Right lobe of liver (tissue), 6 donors: Measurements from ENCODE around the gene FAM181A. TPM values are rescaled to one million over a fixed set of nuclear protein-coding genes. Genes with fewer than 3 reads are reported as not detected.

Experiments
- ATAC-seq, 4 donors: fragments of 200-7000 bp; cut with Tn5 transposase; one replicate each; pipeline ENCODE4 v1.9.1; 2020; ENCODE audit warnings: mild to moderate bottlenecking in 4 of 4, moderate library complexity in 4 of 4
- DNase-seq, 3 donors: peaks; one replicate each; pipeline ENCODE4 v3.0.0-alpha.2; 2020
- H3K27ac ChIP-seq, 3 donors: fragments of 200-600 bp; one replicate each; pipeline ENCODE4 v1.8.0; 2022
- H3K27me3 ChIP-seq, 2 donors: fragments of 200-600 bp; one replicate each; pipeline ENCODE4 v1.8.0; 2022
- H3K36me3 ChIP-seq, 4 donors: fragments of 200-600 bp; sonication (generic) in 1 of 4; one replicate each; pipeline versions ENCODE4 v1.5.1 to v1.8.0; 2017 to 2022; ENCODE audit warnings: control low read depth in 1 of 4
- H3K4me1 ChIP-seq, 4 donors: fragments of 200-600 bp; sonication (generic) in 1 of 4; one replicate each; pipeline versions ENCODE4 v1.5.1 to v1.8.0; 2017 to 2022; ENCODE audit warnings: control low read depth in 1 of 4
- H3K4me3 ChIP-seq, 3 donors: fragments of 200-600 bp; one replicate each; pipeline ENCODE4 v1.8.0; 2022
- H3K9me3 ChIP-seq, 4 donors: fragments of 200-600 bp; sonication (generic) in 1 of 4; one replicate each; pipeline versions ENCODE4 v1.5.1 to v1.8.0; 2017 to 2022; ENCODE audit warnings: control low read depth in 1 of 4
- POLR2A ChIP-seq: fragments of 450-650 bp; IDR thresholded peaks from one replicate; pipeline ENCODE4 v1.6.1; 2017; ENCODE audit warnings: antibody characterized with exemption, mild to moderate bottlenecking
- WGBS: methylation state at CpG from one replicate; pipeline ENCODE4 v1.1.6; 2018; ENCODE audit warnings: low coverage, low lambda C conversion rate; ENCODE audit not compliant: insufficient coverage; ENCODE audit errors: missing lambda C conversion rate; 5-methylcytosine and 5-hydroxymethylcytosine counted together
- intact Hi-C, 2 donors: fragments of 100-400 bp; cut with DNase I; formaldehyde crosslinking; loops; one replicate each; pipeline versions ENCODE4 v1.11.2 to v1.14.1; 2022
- total RNA-seq, 6 experiments: library from RNA; depleted of rRNA in 2 of 6; stranded (reverse); fragments of >200 nt in 2 of 6; fragmentation: NEBNext Ultra II Directional in 3 of 6; extraction: Animal tissue kit (Norgen Biotek cat#: 25700) in 3 of 6; gene quantifications; one replicate each; pipeline versions ENCODE4 v1.1.0 to v1.2.4, GENCODE V29; 2016 to 2023
- TF ChIP-seq, protein P1 (sequence below), 4 donors: fragments of 200-600 bp in 3 of 4; fragments of 450-650 bp in 1 of 4; IDR thresholded peaks; one replicate each; pipeline versions ENCODE4 v1.5.1 to v1.8.0; 2016 to 2022; ENCODE audit warnings: antibody characterized with exemption in 4 of 4, mild to moderate bottlenecking in 2 of 4
- donor health status: DM: no; HTN: yes; CAD: no.
- donor health status: DM: no; HTN: no; CAD: no.
- donor health status: DM: no; HTN: no; CAD: no.
- donor health status: DM: no; HTN: yes; CAD: no.
- donor health status: DM: no; HTN: yes; CAD: no.

FAM181A gene
- total RNA-seq, 6 experiments from 2014 or later = not detected

DNA sequence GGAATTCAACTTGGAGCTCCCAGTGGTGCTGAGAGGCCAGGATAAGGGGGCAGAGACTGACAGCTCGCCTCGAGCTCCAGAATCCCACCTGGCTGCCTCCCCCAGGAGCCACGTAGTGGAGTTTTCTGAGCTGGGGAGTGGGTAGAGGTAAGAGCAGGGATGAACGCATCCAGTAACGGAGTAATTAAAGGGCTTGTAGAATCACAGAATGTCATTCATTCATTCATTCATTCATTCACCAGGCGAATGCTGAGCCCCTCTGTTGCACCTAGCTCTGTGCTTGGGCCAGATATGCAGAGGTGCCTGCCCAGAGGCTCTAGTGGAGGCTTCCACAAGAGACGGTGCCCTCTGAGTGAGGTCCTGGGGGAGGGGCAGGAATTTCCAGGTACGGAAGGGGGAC lies 8.1 kb downstream of the FAM181A start:
- Histone ChIP-seq H3K27me3 (peaks cover 0 to 11% of the 10 kb centered on the region in 2 donors), H3K4me1 (no peaks in the 10 kb centered on the region), H3K36me3 (no peaks in the 10 kb centered on the region), H3K9me3 (no peaks in the 10 kb centered on the region), H3K27ac (no peak overlapping the region), H3K4me3 (no peak overlapping the region)
- no peak for TF ChIP-seq POLR2A
- TF ChIP-seq, protein P1, sequence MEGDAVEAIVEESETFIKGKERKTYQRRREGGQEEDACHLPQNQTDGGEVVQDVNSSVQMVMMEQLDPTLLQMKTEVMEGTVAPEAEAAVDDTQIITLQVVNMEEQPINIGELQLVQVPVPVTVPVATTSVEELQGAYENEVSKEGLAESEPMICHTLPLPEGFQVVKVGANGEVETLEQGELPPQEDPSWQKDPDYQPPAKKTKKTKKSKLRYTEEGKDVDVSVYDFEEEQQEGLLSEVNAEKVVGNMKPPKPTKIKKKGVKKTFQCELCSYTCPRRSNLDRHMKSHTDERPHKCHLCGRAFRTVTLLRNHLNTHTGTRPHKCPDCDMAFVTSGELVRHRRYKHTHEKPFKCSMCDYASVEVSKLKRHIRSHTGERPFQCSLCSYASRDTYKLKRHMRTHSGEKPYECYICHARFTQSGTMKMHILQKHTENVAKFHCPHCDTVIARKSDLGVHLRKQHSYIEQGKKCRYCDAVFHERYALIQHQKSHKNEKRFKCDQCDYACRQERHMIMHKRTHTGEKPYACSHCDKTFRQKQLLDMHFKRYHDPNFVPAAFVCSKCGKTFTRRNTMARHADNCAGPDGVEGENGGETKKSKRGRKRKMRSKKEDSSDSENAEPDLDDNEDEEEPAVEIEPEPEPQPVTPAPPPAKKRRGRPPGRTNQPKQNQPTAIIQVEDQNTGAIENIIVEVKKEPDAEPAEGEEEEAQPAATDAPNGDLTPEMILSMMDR (IDR thresholded peaks at IDR 0.05) = no peak
- intact Hi-C loops = no loop called here
- no peak for DNase-seq
- WGBS = 47% methylated on average over 5 of the region's 8 CpGs
- no peak for ATAC-seq

DNA sequence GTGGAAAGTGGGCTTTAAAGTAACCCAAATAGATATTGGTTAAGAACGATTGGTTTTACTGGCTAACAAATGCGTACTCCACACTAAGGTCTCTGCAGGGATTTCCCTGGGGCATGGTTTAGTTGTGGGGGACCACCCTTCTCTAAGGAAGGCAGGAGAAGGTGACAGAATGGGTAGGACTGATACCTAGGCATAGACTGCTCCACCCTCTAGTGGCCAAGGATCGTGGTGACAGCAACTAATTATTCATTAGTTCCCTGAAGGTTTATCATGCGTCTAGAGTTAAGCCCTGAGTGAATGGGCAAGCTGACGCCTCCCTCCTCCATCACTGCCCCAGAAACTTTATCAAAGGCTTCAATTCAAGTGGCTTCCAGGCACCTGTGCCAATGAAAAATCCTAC lies 9.1 kb downstream of the FAM181A start:
- TF ChIP-seq, protein P1 (IDR thresholded peaks at IDR 0.05) = peak; percentile 10 to 37 (median 22)
- no peak for TF ChIP-seq POLR2A
- intact Hi-C loops = no loop called here
- Histone ChIP-seq H3K27ac (no peak overlapping the region), H3K36me3 (no peaks in the 10 kb centered on the region), H3K4me3 (no peak overlapping the region), H3K9me3 (no peaks in the 10 kb centered on the region), H3K4me1 (no peaks in the 10 kb centered on the region), H3K27me3 (peaks cover 0 to 11% of the 10 kb centered on the region in 2 donors)
- WGBS = 19% methylated on average over 5 of the region's 5 CpGs
- no peak for DNase-seq
- peak in 3 of 4 donors; percentile 14 to 32 (median 26) for ATAC-seq

DNA sequence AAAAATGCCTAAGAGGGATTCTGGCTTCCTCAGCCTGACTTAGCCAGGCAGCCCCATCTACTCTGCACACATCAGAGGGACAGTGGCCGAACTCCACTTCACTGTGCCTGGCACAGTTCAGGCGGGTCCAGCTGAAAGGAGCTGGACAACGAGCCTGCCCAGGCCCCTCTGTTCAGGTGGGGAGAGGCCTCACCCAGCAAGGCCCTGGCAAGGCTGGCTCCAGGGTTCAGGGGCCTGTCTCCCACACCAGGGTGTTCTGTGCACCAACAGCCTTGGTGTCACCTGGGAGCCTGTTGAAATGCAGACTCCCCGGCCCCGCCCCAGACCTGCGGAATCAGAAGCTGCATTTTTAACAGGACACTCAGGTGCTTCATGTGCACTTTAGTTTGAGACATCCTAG lies 9.8 kb downstream of the FAM181A start:
- Histone ChIP-seq H3K4me1 (no peaks in the 10 kb centered on the region), H3K4me3 (no peak overlapping the region), H3K9me3 (no peaks in the 10 kb centered on the region), H3K36me3 (no peaks in the 10 kb centered on the region), H3K27me3 (peaks cover 0 to 11% of the 10 kb centered on the region in 2 donors), H3K27ac (no peak overlapping the region)
- intact Hi-C loops = no loop called here
- TF ChIP-seq, protein P1 (IDR thresholded peaks at IDR 0.05) = no peak
- TF ChIP-seq POLR2A = no peak
- DNase-seq = no peak
- no peak for ATAC-seq
- WGBS = 40% methylated on average over 1 of the region's 6 CpGs

- Histone ChIP-seq H3K9me3 (no peaks in the 10 kb centered on the region), H3K4me1 (no peaks in the 10 kb centered on the region), H3K4me3 (no peak overlapping the region), H3K27ac (no peak overlapping the region), H3K27me3 (peaks cover 0 to 11% of the 10 kb centered on the region in 2 donors), H3K36me3 (no peaks in the 10 kb centered on the region)
- WGBS = 79% methylated on average over 10 of the region's 13 CpGs
- intact Hi-C loops = no loop called here
- no peak for TF ChIP-seq POLR2A
- TF ChIP-seq, protein P1 (IDR thresholded peaks at IDR 0.05) = no peak
- DNase-seq (no peak), ATAC-seq (no peak)
These were observed 10.4 kb downstream of the FAM181A start for GRCh38 chr14:93937519-93937918.
